Panc1 (cell line): Measurements from ENCODE around the gene UBE2J2. TPM values are rescaled to one million over a fixed set of nuclear protein-coding genes. Genes with fewer than 3 reads are reported as not detected.

ENCODE experiments used
- ATAC-seq: fragments of 200-7000 bp; cut with Tn5 transposase; 2 replicates; pipeline ENCODE4 v1.9.1; 2020; ENCODE audit warnings: mild to moderate bottlenecking, moderate library complexity
- BruUV-seq: library from RNA; stranded (reverse); fragments of 400-500 nt; replicated peaks from 2 replicates; lab custom pipeline; 2021; lab: Mats Ljungman, UMichigan
- CTCF ChIA-PET: fragments of 300-600 bp; sonication (Branson Sonifier 250); formaldehyde crosslinking; loops from one replicate; lab custom pipeline; 2022; ENCODE audit warnings: antibody characterized with exemption; lab: Charles Lee
- POLR2A ChIA-PET: fragments of 300-600 bp; sonication (Branson Sonifier 250); formaldehyde crosslinking; loops from one replicate; lab custom pipeline; 2022; ENCODE audit warnings: antibody characterized with exemption; lab: Charles Lee
- DNase-seq: peaks from one replicate; pipeline ENCODE4 v3.0.0-alpha.2; 2010; ENCODE audit warnings: low read depth, low spot score
- H3K27ac ChIP-seq: 2 replicates; pipeline ENCODE4 v1.5.1; 2011; ENCODE audit warnings: mild to moderate bottlenecking, low read length, inconsistent platforms
- H3K27me3 ChIP-seq: fragments of 200-500 bp; sonication (Bioruptor generic); 2 replicates; pipeline ENCODE4 v1.6.0; 2014; ENCODE audit warnings: low read length, inconsistent platforms; ENCODE audit not compliant: control insufficient read depth, insufficient read depth
- H3K36me3 ChIP-seq: fragments of 200-500 bp; sonication (Bioruptor generic); 2 replicates; pipeline ENCODE4 v1.5.1; 2014; ENCODE audit warnings: inconsistent platforms, mild to moderate bottlenecking, low read length, moderate library complexity; ENCODE audit not compliant: control insufficient read depth, insufficient read depth
- H3K4me1 ChIP-seq: 2 replicates; pipeline ENCODE4 v1.5.1; 2011; ENCODE audit warnings: inconsistent platforms, mild to moderate bottlenecking, low read length, moderate library complexity; ENCODE audit not compliant: control insufficient read depth, insufficient read depth
- H3K4me3 ChIP-seq, 2 experiments: 2 replicates each; pipeline ENCODE4 v1.5.1; 2011 to 2012; ENCODE audit warnings: low read depth in 2 of 2, low read length in 2 of 2, mild to moderate bottlenecking in 2 of 2, inconsistent platforms in 1 of 2, moderate library complexity in 1 of 2
- H3K9me3 ChIP-seq: fragments of 200-500 bp; sonication (Bioruptor generic); 2 replicates; pipeline ENCODE4 v1.5.1; 2014; ENCODE audit warnings: low read depth, mild to moderate bottlenecking, inconsistent platforms, low read length, moderate library complexity; ENCODE audit not compliant: control insufficient read depth, insufficient read depth
- CTCF ChIP-seq: fragments of 450-650 bp; IDR thresholded peaks from 2 replicates; pipeline ENCODE4 v1.5.1; 2017; ENCODE audit warnings: mild to moderate bottlenecking
- POLR2AphosphoS5 ChIP-seq: IDR thresholded peaks from 2 replicates; pipeline ENCODE4 v1.6.1; 2012; ENCODE audit warnings: mild to moderate bottlenecking, low read depth, low read length, moderate library complexity
- REST ChIP-seq, 2 experiments: IDR thresholded peaks; 2 replicates each; pipeline ENCODE4 v1.6.1; 2011 to 2012; ENCODE audit warnings: low read depth in 2 of 2, control low read depth in 1 of 2, low read length in 1 of 2, mild to moderate bottlenecking in 1 of 2, moderate library complexity in 1 of 2; ENCODE audit not compliant: insufficient read depth in 1 of 2
- SIN3A ChIP-seq: IDR thresholded peaks from 2 replicates; pipeline ENCODE4 v1.6.1; 2012; ENCODE audit warnings: low read depth, mild to moderate bottlenecking, low read length, moderate library complexity, borderline replicate concordance; ENCODE audit not compliant: insufficient read depth
- TCF7L2 ChIP-seq: IDR thresholded peaks from 2 replicates; pipeline ENCODE4 v1.6.1; 2011; ENCODE audit warnings: mild to moderate bottlenecking, low read depth, low read length, inconsistent platforms
- in situ Hi-C: cut with HindIII; loops from 2 replicates; pipeline ENCODE4 v1.10.0; 2016; ENCODE audit warnings: low sequenced_read_pairs, low pct_unique_long_range_greater_than_20kb
- intact Hi-C: fragments of 100-400 bp; cut with micrococcal nuclease; formaldehyde crosslinking; loops from one replicate; pipeline ENCODE4 v1.10.0; 2022; ENCODE audit not compliant: unreplicated experiment
- total RNA-seq: library from RNA; stranded (reverse); gene quantifications from one replicate; pipeline ENCODE4 v1.2.1, GENCODE V29; 2021; ENCODE audit not compliant: unreplicated experiment

UBE2J2 gene
- total RNA-seq, 1 experiment from 2014 or later: 101 TPM

- Histone ChIP-seq H3K9me3 (no peaks in the 10 kb centered on the region), H3K27me3 (no peaks in the 10 kb centered on the region), H3K36me3 (peaks cover 8% of the 10 kb centered on the region; the same call in 1 of the 2 replicates), H3K4me1 (peaks cover 30% of the 10 kb centered on the region), H3K4me3 (peak within 1 kb of the TSS; percentile 89 to 98), H3K27ac (peak within 1 kb of the TSS; percentile 98)
- intact Hi-C loops (loop anchor here (5.0 kb wide), 1 partner anchor 109 kb away; no protein-coding TSS in a partner anchor), in situ Hi-C loops (no loop called here)
- POLR2A ChIA-PET: interaction anchor here (0.6 kb wide), 1 partner anchor 127 kb away, joined by 3 read pairs; no protein-coding TSS in a partner anchor
- peak; percentile 59 for DNase-seq
- CTCF ChIA-PET: interaction anchor here (0.6 to 1.4 kb wide), 2 partner anchors 109 to 287 kb away, joined by 3 to 10 read pairs; no protein-coding TSS in a partner anchor
- peak; percentile 93 for ATAC-seq
- no peak for TF ChIP-seq TCF7L2
- peak; percentile 26; the same call in 1 of the 2 replicates for TF ChIP-seq SIN3A
- peak; percentile 62 for TF ChIP-seq POLR2AphosphoS5
- no TSS peak for BruUV-seq
Observed at GRCh38 chr1:1231400-1232207, 42.0 kb downstream of the UBE2J2 start, which contains the start of gene SDF4. TSS of gene SDF4 (minus strand) at chr1:1232001. CDS start at chr1:1228772, 3,229 bp downstream.

- TF ChIP-seq REST (IDR thresholded peaks at IDR 0.05; ENCODE audit: insufficient read depth in 1 of 2, low read depth in 2 of 2, low read length in 1 of 2) (no peak), TCF7L2 (no peak), CTCF (no peak), POLR2AphosphoS5 (no peak)
- intact Hi-C loops: loop anchor here (5.0 kb wide), 1 partner anchor 109 kb away; no protein-coding TSS in a partner anchor
- peak overlapping the region; percentile 98 for H3K27ac ChIP-seq
- BruUV-seq: TSS peak; percentile 92
- in situ Hi-C loops: no loop called here
- H3K4me1 ChIP-seq: peaks cover 22% of the 10 kb centered on the region
- no peak for DNase-seq
- no peaks in the 10 kb centered on the region for H3K27me3 ChIP-seq
- peak overlapping the region; percentile 89 to 98 for H3K4me3 ChIP-seq
- peaks cover 8% of the 10 kb centered on the region; the same call in 1 of the 2 replicates for H3K36me3 ChIP-seq
- POLR2A ChIA-PET: interaction anchor here (0.6 kb wide), 1 partner anchor 127 kb away, joined by 3 read pairs; no protein-coding TSS in a partner anchor
- no peaks in the 10 kb centered on the region for H3K9me3 ChIP-seq
- peak; percentile 13; the same call in 1 of the 2 replicates for ATAC-seq
- CTCF ChIA-PET: interaction anchor here (0.6 to 1.4 kb wide), 2 partner anchors 108 to 286 kb away, joined by 3 to 10 read pairs; no protein-coding TSS in a partner anchor
Observed at GRCh38 chr1:1230656-1231399, 42.8 kb downstream of the UBE2J2 start.
